ENCODE results near the gene LARP6. TPM values are rescaled to one million over a fixed set of nuclear protein-coding genes. Genes with fewer than 3 reads are reported as not detected.
"Not testable (repeated sequence)": the region's sequence is repeated elsewhere in the genome, so short reads cannot be mapped to it uniquely, and the experiment has no call there.

LARP6 gene
- total RNA-seq, 2 donors from 2014 or later, result not detected

- Mint-ChIP-seq H3K27me3 (peaks cover 0 to 6% of the 10 kb centered on the region in 2 donors), H3K36me3 (no peaks in the 10 kb centered on the region), H3K27ac (no peak overlapping the region), H3K4me3 (no peak overlapping the region), H3K9me3 (no peaks in the 10 kb centered on the region), H3K4me1 (ENCODE audit: low read depth in 2 of 2) (peaks cover 0 to 4% of the 10 kb centered on the region in 2 donors)
- ATAC-seq (no peak), DNase-seq (ENCODE audit: low spot score) (no peak)
Measured at GRCh38 chr15:70810916-70811578, 42.9 kb downstream of the LARP6 start.

GRCh38 chr15:70806992-70807712 is 46.8 kb downstream of the LARP6 start:
- H3K27ac Mint-ChIP-seq, result no peak overlapping the region
- H3K27me3 Mint-ChIP-seq, result peaks cover 7% of the 10 kb centered on the region in 2 donors
- peaks cover 0 to 3% of the 10 kb centered on the region in 2 donors for H3K4me1 Mint-ChIP-seq (ENCODE audit: low read depth in 2 of 2)
- no peaks in the 10 kb centered on the region for H3K36me3 Mint-ChIP-seq
- H3K4me3 Mint-ChIP-seq, result no peak overlapping the region
- ATAC-seq (no peak), DNase-seq (ENCODE audit: low spot score) (no peak)
- no peaks in the 10 kb centered on the region for H3K9me3 Mint-ChIP-seq

- not testable (repeated sequence) for DNase-seq (ENCODE audit: low spot score); H3K27me3 Mint-ChIP-seq; H3K9me3 Mint-ChIP-seq; H3K36me3 Mint-ChIP-seq; H3K27ac Mint-ChIP-seq; H3K4me3 Mint-ChIP-seq; H3K4me1 Mint-ChIP-seq (ENCODE audit: low read depth in 2 of 2); ATAC-seq
Measured at GRCh38 chr15:70804388-70804787, 49.6 kb downstream of the LARP6 start.

GRCh38 chr15:70802629-70803028 is 51.3 kb downstream of the LARP6 start:
- DNase-seq (ENCODE audit: low spot score) (no peak), ATAC-seq (no peak)
- Mint-ChIP-seq H3K36me3 (no peaks in the 10 kb centered on the region), H3K4me3 (no peak overlapping the region), H3K4me1 (ENCODE audit: low read depth in 2 of 2) (no peaks in the 10 kb centered on the region), H3K27me3 (peaks cover 2 to 7% of the 10 kb centered on the region in 2 donors), H3K9me3 (no peaks in the 10 kb centered on the region), H3K27ac (no peak overlapping the region)

GRCh38 chr15:70801109-70801508 is 52.8 kb downstream of the LARP6 start:
- H3K27ac Mint-ChIP-seq, result no peak overlapping the region
- peaks cover 2 to 7% of the 10 kb centered on the region in 2 donors for H3K27me3 Mint-ChIP-seq

GRCh38 chr15:70799667-70800450 is 54.1 kb downstream of the LARP6 start:
- H3K4me3 Mint-ChIP-seq, result no peak overlapping the region
- H3K4me1 Mint-ChIP-seq (ENCODE audit: low read depth in 2 of 2), result no peaks in the 10 kb centered on the region
- peaks cover 0 to 2% of the 10 kb centered on the region in 2 donors for H3K27me3 Mint-ChIP-seq
- H3K9me3 Mint-ChIP-seq, result no peaks in the 10 kb centered on the region
- H3K36me3 Mint-ChIP-seq, result no peaks in the 10 kb centered on the region
- DNase-seq (ENCODE audit: low spot score) (no peak), ATAC-seq (no peak)
- H3K27ac Mint-ChIP-seq, result no peak overlapping the region

More at GRCh38 chr15:70801109-70801508, 52.8 kb downstream of the LARP6 start:
- Mint-ChIP-seq H3K9me3 (no peaks in the 10 kb centered on the region), H3K36me3 (no peaks in the 10 kb centered on the region), H3K4me3 (no peak overlapping the region), H3K4me1 (ENCODE audit: low read depth in 2 of 2) (no peaks in the 10 kb centered on the region)
- ATAC-seq, result no peak
- no peak for DNase-seq (ENCODE audit: low spot score)

GRCh38 chr15:70797464-70797863 is 56.5 kb downstream of the LARP6 start:
- no peak overlapping the region for H3K27ac Mint-ChIP-seq
- no peak for DNase-seq (ENCODE audit: low spot score)
- peaks cover 2 to 6% of the 10 kb centered on the region in 2 donors for H3K27me3 Mint-ChIP-seq
- ATAC-seq, result no peak
- H3K4me3 Mint-ChIP-seq, result no peak overlapping the region
- H3K4me1 Mint-ChIP-seq (ENCODE audit: low read depth in 2 of 2), result no peaks in the 10 kb centered on the region
- H3K36me3 Mint-ChIP-seq, result no peaks in the 10 kb centered on the region
- no peaks in the 10 kb centered on the region for H3K9me3 Mint-ChIP-seq

GRCh38 chr15:70796516-70797310 is 57.2 kb downstream of the LARP6 start:
- no peak for ATAC-seq
- no peaks in the 10 kb centered on the region for H3K4me1 Mint-ChIP-seq (ENCODE audit: low read depth in 2 of 2)
- H3K4me3 Mint-ChIP-seq, result no peak overlapping the region
- H3K9me3 Mint-ChIP-seq, result no peaks in the 10 kb centered on the region
- DNase-seq (ENCODE audit: low spot score), result no peak
- no peak overlapping the region for H3K27ac Mint-ChIP-seq
- H3K27me3 Mint-ChIP-seq, result peaks cover 2 to 8% of the 10 kb centered on the region in 2 donors
- no peaks in the 10 kb centered on the region for H3K36me3 Mint-ChIP-seq

GRCh38 chr15:70795311-70795665 is 58.7 kb downstream of the LARP6 start:
- Mint-ChIP-seq H3K27me3 (peaks cover 2 to 8% of the 10 kb centered on the region in 2 donors), H3K27ac (no peak overlapping the region), H3K4me1 (ENCODE audit: low read depth in 2 of 2) (no peaks in the 10 kb centered on the region), H3K9me3 (no peaks in the 10 kb centered on the region), H3K4me3 (no peak overlapping the region), H3K36me3 (no peaks in the 10 kb centered on the region)
- DNase-seq (ENCODE audit: low spot score) (no peak), ATAC-seq (no peak)

GRCh38 chr15:70794596-70795310 is 59.2 kb downstream of the LARP6 start:
- DNase-seq (ENCODE audit: low spot score), result no peak
- Mint-ChIP-seq H3K4me3 (no peak overlapping the region), H3K27me3 (peaks cover 2 to 8% of the 10 kb centered on the region in 2 donors), H3K36me3 (no peaks in the 10 kb centered on the region), H3K27ac (no peak overlapping the region), H3K4me1 (ENCODE audit: low read depth in 2 of 2) (no peaks in the 10 kb centered on the region), H3K9me3 (no peaks in the 10 kb centered on the region)
- ATAC-seq, result no peak

- ATAC-seq, result no peak
- no peak overlapping the region for H3K4me3 Mint-ChIP-seq
Measured at GRCh38 chr15:70793694-70794093, 60.3 kb downstream of the LARP6 start.

GRCh38 chr15:70792171-70792573 is 61.8 kb downstream of the LARP6 start:
- Mint-ChIP-seq H3K36me3 (no peaks in the 10 kb centered on the region), H3K27ac (no peak overlapping the region), H3K27me3 (peaks cover 2 to 8% of the 10 kb centered on the region in 2 donors), H3K9me3 (no peaks in the 10 kb centered on the region), H3K4me1 (ENCODE audit: low read depth in 2 of 2) (no peaks in the 10 kb centered on the region), H3K4me3 (no peak overlapping the region)
- DNase-seq (ENCODE audit: low spot score) (no peak), ATAC-seq (no peak)

More at GRCh38 chr15:70793694-70794093, 60.3 kb downstream of the LARP6 start:
- Mint-ChIP-seq H3K27me3 (peaks cover 2 to 8% of the 10 kb centered on the region in 2 donors), H3K36me3 (no peaks in the 10 kb centered on the region), H3K4me1 (ENCODE audit: low read depth in 2 of 2) (no peaks in the 10 kb centered on the region), H3K9me3 (no peaks in the 10 kb centered on the region), H3K27ac (no peak overlapping the region)
- no peak for DNase-seq (ENCODE audit: low spot score)

GRCh38 chr15:70791259-70791658 is 62.7 kb downstream of the LARP6 start:
- Mint-ChIP-seq H3K4me3 (no peak overlapping the region), H3K27me3 (peaks cover 2 to 8% of the 10 kb centered on the region in 2 donors), H3K4me1 (ENCODE audit: low read depth in 2 of 2) (no peaks in the 10 kb centered on the region), H3K36me3 (no peaks in the 10 kb centered on the region), H3K27ac (no peak overlapping the region), H3K9me3 (no peaks in the 10 kb centered on the region)
- no peak for DNase-seq (ENCODE audit: low spot score)
- no peak for ATAC-seq

Data from natural killer cell treated with Interleukin-12 subunit alpha and Interleukin-12 subunit beta and Interleukin-15 and Interleukin-18, amount 100 ng/mL, for 72 hours (primary cell).